Activated CD4-positive, alpha-beta T cell treated with anti-CD3 and anti-CD28 coated beads for 4 hours (primary cell): ENCODE results near the gene ZFYVE28.

Experiments
- DNase-seq, 2 donors: peaks; one replicate each; pipeline ENCODE4 v3.0.0-alpha.2; 2020

Gene ZFYVE28

DNA sequence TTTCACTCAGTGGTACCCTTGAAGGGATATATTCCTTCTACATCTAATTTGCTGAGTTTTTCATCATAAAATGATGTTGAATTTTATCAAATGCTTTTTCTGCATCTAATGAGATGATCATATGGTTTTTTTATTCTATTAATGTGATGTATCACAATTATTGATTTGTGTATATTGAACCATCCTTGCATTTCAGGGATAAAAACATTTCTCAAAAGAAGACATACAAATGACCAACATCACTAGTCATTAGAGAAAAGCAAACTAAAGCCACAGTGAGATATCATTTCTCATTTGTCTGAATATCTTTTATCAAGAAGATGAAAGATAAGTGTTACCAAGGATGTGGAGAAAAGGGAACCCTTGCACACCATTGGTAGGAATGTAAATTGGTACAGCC, 90.9 kb downstream of the ZFYVE28 start:
- no peak for DNase-seq

DNA sequence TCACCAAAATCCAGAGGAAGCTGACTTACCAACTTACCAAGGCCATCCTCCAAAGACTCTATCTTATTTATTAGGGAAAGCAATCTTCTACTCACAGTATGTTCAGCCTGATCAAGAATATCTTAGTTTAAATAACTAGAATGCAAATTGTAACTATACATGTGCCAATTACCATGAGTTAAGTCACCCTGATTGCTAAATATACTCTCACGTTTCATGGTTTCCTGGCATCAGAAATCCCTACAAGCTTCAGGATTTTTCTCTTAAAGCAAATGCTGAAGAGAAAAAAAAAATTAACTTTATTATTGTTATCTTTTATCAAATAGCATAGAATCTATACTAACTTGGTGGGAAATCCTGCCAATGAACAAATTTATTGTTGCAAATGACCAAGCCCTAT, 93.6 kb downstream of the ZFYVE28 start:
- DNase-seq = no peak

GRCh38 chr4:2322841-2323240, 95.6 kb downstream of the ZFYVE28 start:
- no peak for DNase-seq

GRCh38 chr4:2322227-2322626, 96.2 kb downstream of the ZFYVE28 start:
- no peak for DNase-seq

GRCh38 chr4:2321279-2322196, 96.9 kb downstream of the ZFYVE28 start:
- no peak for DNase-seq

DNA sequence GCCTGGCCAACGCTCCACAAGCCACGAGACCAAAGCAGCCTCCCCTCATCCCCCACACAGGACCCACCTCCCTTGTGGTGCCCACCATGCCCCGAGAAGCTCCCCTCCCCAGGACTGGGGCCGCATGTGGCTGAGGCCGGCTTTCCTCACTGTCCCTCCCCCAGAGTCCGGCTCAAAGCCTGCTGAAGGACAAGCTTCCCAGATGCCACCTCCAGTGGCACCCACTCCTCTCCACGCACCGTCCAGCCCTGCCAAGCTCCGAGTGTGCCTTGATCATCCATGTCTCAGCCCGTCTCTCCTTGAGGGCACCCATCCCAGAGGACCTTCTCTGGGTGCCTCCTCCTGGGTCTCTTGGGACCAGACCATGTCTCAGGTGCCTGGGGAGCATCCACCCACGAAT, 97.7 kb downstream of the ZFYVE28 start:
- DNase-seq = no peak

DNA sequence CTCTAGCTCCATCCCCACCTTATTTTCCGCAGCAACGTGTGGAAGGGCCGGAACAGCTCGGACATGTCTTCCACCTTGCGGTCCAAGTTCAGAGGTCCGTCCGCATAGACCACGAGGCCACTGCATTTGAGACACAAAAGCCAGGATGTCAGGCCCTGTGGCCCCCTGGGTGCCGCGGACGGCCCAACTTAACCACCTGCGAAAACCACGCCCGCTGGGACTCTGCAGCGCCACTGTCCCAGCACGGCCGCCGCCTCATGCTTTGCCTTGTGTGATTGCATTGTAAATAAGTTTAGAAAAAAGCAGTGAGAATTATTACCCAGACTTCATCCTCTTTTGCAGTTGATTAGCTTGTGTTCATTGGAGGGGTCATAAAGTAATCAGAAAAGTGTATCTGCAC, 98.3 kb downstream of the ZFYVE28 start:
- no peak for DNase-seq

DNA sequence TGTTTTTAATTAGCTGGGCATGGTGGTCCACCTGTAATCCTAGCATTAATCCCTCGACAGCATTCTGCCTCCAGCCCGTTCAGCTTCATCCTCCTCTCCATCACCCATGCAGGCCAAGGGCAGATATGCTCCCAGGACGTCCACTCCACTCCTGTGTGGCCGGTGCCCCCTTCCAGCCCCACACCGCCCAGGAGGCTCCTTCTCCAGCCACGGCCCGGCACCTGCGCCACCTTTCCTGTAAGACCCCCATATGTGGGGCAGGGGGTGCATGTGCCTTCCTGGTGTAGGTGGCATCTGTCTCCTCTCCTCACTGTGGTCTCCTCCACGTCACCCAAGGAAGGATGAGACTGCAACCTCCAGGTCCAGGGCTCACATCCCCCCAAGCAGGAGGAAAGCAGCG, 99.6 kb downstream of the ZFYVE28 start:
- DNase-seq = no peak

- DNase-seq = no peak
Measured at GRCh38 chr4:2318476-2318875, 100.0 kb downstream of the ZFYVE28 start.

GRCh38 chr4:2313366-2313765, 105.1 kb downstream of the ZFYVE28 start:
- no peak for DNase-seq

- DNase-seq = no peak
Measured at GRCh38 chr4:2306773-2307410, 111.6 kb downstream of the ZFYVE28 start.

DNA sequence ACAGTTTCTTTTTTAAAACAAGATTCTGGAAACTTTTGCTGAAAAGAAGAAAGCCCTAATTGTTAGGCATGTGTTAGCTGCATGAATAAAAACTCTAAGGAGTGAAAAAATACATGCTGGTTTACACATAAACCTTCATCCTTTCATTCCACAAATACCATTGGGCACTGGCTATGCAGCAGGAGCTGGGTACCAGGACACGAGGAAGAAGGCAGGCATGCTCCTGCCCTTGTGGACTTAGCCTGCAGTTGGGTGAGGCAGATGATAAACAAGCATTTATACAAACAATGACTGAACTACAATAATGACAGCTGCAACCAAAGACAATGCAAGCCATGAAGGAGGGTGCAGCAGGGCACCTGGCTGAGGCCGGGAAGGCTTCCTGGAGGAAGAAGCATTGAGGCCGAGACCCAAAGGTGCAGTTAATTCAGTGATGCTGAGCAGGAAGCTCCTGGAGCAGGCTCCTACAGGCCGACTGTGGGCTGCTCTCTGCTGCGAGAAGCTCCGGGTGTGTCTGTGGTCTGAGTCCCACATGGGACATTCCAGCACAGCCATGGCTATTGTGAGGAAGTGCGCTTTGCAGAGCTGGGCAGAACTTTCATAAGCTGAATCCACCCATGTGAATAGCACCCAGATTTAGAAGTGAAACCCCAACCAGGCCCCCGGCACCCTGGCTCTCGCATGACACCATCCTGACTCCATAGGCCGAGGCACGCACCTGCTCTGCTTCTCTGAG, 112.5 kb downstream of the ZFYVE28 start:
- no peak for DNase-seq

DNA sequence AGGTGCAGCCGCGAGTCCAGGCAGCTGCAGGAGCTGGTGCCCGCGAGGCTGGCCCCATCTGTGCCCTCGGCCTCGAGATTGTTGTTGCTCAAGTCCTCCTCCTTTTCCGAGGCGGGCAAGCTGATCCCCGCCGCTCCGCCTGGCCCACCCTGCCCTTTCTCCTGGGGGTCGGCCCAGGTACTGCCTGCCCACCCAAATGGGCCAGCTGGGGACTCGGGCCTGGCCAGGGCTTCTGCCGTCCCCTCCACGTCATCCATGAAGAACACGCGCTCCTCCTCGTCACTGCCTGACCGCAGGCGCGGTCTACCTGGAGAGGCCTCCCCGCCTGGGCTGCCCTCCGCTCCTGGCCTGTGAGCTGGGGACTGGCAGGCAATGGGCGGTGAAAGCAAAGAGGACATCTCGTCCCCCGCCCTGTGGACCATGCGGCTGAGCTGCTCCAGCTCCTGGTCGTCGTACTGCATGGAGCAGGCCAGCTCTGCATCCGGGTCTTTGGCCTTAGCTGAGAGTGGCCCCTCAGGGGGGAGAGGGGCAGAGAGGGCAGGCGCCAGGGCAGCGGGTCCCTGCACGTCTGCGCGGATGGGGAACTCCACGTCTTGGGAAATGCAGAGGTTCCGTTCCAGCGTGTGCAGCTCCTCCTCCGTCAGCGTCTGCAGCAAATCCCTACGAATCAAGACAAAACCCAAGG, 113.4 kb downstream of the ZFYVE28 start:
- DNase-seq = no peak

DNA sequence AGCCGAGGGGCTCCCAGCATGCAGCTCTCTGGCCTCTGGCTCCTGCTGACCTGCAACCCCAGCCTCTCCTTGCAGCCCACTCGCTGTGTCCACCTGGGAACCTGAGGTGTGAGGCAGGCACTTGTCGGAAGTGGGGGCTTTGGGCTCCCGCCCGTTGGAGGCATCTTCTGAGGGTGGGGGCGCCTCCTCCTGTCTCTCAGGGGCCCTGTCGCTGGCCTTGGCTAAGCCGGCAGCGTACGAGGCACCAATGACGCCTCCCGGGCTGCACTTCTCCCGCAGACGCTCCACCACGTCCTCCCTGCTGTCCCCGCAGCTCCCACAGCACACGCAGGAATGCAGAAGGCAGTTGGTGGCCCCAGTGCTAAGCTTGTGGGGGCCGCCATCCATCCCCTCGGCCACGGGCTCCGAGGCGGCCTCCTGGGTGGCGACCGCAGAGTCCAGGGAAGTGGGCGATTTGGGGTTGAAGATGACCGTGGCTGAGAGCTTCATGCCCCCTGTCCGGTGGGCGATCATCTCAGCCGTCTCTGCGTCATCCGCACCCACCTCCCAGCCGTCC, 114.0 kb downstream of the ZFYVE28 start:
- no peak for DNase-seq

DNA sequence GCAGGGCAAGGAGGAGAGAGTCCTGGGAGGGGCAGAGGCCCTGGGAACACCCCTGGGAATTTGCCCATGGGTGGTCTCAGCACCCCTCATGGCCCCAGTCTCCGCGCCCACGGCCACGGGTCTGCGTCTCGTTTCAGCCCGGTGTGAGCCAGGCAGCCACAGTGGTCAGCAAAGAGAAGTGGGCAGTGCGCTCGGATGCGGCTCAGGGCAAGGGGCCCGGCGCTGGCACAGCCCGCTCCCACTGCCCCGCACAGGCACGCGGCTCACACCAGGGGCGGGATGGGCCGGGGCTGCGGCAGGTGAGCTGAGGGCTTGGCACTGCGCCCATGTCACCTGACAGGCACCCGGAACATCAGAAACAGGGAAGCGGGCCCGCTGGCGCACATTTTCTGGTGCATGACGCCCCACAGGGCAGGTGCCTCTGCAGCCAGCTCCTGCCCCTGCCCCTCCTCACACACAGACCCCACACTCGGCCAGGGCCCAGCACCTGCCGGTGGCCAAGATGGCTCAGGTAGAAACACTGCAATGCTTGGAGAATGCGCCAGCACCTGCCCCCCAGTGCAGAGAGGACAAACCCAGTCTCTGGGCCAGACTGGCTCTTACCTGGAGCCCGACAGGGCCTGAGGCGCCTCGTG, 114.6 kb downstream of the ZFYVE28 start:
- no peak for DNase-seq

DNA sequence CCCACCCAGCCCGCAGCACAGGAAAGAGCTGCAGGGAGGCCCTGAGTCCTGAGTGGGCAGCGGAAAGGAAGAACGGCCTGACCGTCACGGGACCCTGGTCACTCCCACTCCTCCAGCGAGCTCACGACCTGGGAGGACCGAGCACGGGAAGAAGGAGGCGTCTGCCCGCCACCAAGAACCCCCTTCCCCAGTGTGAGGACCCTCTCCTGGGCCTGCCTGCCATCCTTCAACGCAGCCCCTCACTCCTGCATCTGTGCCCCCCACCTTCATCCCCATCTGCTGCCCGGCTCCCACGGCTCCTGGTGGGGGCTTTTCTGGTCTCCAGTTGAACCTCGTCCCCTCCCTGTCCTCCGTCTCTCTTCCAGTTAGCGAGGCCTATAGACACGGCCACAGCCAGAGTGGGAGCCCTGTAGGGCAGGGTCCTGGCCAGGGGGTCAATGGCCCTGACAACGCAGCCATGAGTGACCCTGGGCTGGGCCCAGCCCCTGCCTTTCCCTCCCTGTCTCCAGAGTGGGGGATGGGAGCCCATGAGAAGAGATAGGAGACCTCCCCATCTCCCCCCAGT, 115.2 kb downstream of the ZFYVE28 start:
- DNase-seq = no peak

DNA sequence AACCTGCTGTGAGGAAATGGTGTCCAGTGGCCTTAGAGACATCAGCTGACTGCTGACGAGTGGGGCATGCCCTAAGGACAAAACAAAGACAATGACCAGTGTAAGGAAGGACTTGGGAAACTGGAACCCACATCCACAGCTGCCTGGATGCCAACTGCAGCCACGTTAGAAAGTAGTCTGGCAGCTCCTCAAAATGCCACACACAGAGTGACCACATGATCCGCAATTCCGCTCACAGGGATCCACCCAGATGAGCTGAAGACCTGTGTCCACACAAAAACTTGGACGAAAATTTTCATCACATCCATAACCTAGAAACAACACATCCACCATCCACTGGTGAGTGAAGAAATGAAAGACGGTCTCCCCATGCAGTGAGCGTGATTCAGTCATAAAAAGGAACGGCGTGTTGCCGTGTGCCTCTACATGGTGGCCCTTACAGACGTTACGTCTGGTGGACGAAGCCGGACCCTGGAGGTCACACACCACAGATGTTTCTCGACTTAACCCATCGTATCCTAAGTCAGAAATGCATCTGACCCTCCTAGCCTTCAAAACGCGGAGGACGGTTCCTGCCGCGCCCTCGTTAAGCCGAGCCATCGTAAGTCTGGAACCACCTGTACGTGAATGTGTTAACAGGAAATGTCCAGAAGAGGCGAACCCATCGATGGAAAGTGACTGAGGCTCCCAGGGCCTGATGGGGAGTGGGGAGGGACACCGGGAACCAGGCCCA, 115.9 kb downstream of the ZFYVE28 start:
- no peak for DNase-seq

DNA sequence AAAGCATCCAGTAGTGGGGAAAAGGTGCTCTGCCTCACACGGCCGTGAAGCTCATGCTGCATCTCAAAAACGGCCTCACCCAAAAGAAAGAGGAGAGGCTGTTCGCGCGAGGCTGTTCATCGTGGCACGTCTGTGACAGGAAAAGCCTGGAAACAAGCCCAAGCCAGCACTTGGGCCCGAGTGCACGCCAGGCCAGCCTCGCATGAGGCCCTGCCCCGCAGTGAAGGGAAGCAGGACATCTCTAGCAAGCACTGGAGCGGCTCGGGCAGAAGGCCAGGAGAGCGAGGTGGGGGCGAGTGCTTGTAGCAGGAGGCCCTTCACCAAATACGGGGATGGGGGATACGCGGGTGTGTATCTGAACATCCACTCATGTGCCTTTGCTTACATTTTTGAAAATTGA, 116.6 kb downstream of the ZFYVE28 start:
- DNase-seq = no peak

DNA sequence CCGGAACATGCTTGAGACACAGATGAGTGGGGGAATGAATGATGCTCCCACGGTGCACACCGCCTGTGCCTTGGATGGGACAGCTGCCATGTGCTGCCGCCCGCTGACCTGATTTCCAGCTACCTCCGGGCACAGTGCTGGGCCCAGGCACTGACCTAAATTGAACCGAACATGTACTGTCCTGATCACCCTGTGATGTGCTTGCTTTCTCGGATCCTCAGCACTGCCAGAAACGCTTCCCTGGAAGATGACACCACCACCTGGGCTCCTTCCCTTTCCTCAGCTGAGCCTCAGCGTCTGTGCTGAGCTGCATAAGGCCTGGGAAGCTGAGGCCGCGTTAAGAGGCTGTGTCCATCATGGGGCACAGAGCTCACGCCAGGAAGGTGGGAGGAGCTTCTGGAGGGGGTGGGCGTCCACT, 117.2 kb downstream of the ZFYVE28 start:
- no peak for DNase-seq

DNA sequence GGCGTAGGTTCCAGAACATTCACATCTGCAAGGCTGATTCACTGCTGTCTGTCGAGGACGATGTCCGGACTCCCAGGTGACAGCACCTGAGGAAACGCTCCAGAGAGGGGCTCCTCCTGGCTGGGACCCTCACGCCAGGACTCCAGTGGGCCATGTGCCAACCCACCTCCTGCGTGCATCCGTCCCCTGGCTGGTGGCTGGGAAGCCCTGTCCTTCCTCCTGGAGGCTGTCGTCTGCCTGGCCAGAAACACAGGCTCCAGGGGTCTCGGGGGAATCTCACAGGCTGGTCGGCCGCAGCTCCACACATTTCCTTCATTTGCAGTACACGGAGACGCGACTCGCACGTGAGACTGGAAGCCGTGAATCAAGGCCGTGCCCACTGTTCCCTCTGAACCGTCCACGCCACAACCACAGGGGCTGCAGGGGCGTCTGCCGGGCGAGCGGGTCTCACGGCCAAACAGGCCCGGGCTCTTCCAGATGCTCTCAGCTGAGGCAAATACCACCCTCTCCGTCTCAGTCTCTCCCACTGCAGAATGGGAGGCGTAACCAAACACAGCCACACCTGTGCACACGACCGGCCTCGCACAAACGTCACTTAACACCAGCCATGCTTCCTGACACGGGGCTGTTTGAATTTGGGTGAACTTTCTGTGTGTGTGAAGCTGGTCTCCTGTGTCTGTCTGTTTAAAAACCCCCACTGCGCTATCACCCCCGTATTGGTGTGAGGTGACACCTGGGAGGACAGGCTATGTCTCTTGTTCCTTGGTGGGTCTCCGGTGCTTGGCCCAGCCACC, 117.8 kb downstream of the ZFYVE28 start:
- no peak for DNase-seq
